Psoas muscle (tissue), 8 donors: Measurements from ENCODE around the gene PCSK5. TPM values are rescaled to one million over a fixed set of nuclear protein-coding genes. Genes with fewer than 3 reads are reported as not detected.

Experiments
- ATAC-seq, 4 donors: fragments of 200-7000 bp; cut with Tn5 transposase; one replicate each; pipeline ENCODE4 v1.9.1; 2020; ENCODE audit warnings: moderate library complexity in 3 of 4, mild to moderate bottlenecking in 2 of 4
- DNase-seq, 2 donors: peaks; one replicate each; pipeline ENCODE4 v3.0.0-alpha.2; 2020
- H3K27ac ChIP-seq: fragments of 200-600 bp; one replicate; pipeline ENCODE4 v1.8.0; 2022
- H3K27me3 ChIP-seq, 3 donors: fragments of 200-600 bp in 1 of 3; one replicate each; pipeline versions ENCODE4 v1.6.1 to v1.8.0; 2013 to 2022; ENCODE audit warnings: low read length in 2 of 3, mild to moderate bottlenecking in 2 of 3, moderate library complexity in 1 of 3; ENCODE audit not compliant: insufficient read depth in 3 of 3
- H3K36me3 ChIP-seq, 2 donors: fragments of 200-600 bp in 1 of 2; one replicate each; pipeline versions ENCODE4 v1.6.1 to v1.8.0; 2013 to 2022; ENCODE audit warnings: low read depth in 1 of 2, mild to moderate bottlenecking in 1 of 2, moderate library complexity in 1 of 2; ENCODE audit not compliant: insufficient read depth in 1 of 2
- H3K4me1 ChIP-seq: fragments of 200-600 bp; one replicate; pipeline ENCODE4 v1.8.0; 2022
- H3K4me3 ChIP-seq: fragments of 200-600 bp; one replicate; pipeline ENCODE4 v1.8.0; 2022; ENCODE audit warnings: mild to moderate bottlenecking
- H3K9me3 ChIP-seq: fragments of 200-600 bp; one replicate; pipeline ENCODE4 v1.8.0; 2022
- CTCF ChIP-seq: fragments of 200-600 bp; IDR thresholded peaks from one replicate; pipeline ENCODE4 v1.8.0; 2022; ENCODE audit warnings: antibody characterized with exemption
- WGBS, 3 donors: extraction: QIAGEN DNeasy Blood & Tissue Kit; methylation state at CpG; one replicate each; pipeline versions ENCODE4 v1.1.6 to v1.1.7; 2013; 5-methylcytosine and 5-hydroxymethylcytosine counted together
- intact Hi-C, 2 donors: fragments of 100-400 bp; cut with DNase I; formaldehyde crosslinking; loops; one replicate each; pipeline versions ENCODE4 v1.11.0 to v1.14.2; 2022
- polyA plus RNA-seq, 3 donors: library from polyadenylated mRNA; stranded (reverse); fragments of 200-250 nt; gene quantifications; one replicate each; pipeline ENCODE4 v1.2.3, GENCODE V29; 2013
- total RNA-seq, 4 donors: library from RNA; stranded (reverse); fragmentation: NEBNext Ultra II Directional in 2 of 4; extraction: Animal tissue kit (Norgen Biotek cat#: 25700) in 2 of 4; gene quantifications; one replicate each; pipeline versions ENCODE4 v1.2.1 to v1.2.4, GENCODE V29; 2021 to 2023
- donor health status: healthy with polysubstance abuse.
- donor health status: DM: no; HTN: no; CAD: no; lungs with moderate emphysema.
- donor health status: Bipolar disorder and iron deficiency.
- donor health status: healthy.
- donor health status: DM: yes; HTN: yes; CAD: no.
- donor health status: DM: no; HTN: no; CAD: no.
- donor health status: DM: no; HTN: no; CAD: no.
- donor health status: DM: yes; HTN: yes; CAD: no.

PCSK5 gene
- total and polyA plus RNA-seq, 7 donors = 0.75 to 4.4 (median 2.3) TPM

- Histone ChIP-seq H3K9me3 (no peaks in the 10 kb centered on the region), H3K36me3 (no peaks in the 10 kb centered on the region), H3K27me3 (no peaks in the 10 kb centered on the region), H3K4me1 (no peaks in the 10 kb centered on the region), H3K27ac (no peak overlapping the region), H3K4me3 (no peak overlapping the region)
- 89 to 92% (median 90%) methylated on average over 6 of the region's 6 CpGs for WGBS, 3 donors
- intact Hi-C loops = no loop called here
- ATAC-seq (no peak), DNase-seq (no peak)
- no peak for TF ChIP-seq CTCF
Observed at GRCh38 chr9:75990576-75991304, 100.3 kb downstream of the PCSK5 start.

- no peaks in the 10 kb centered on the region for H3K4me1 ChIP-seq
- WGBS, 3 donors = 47 to 60% (median 50%) methylated on average over 8 of the region's 8 CpGs
- H3K9me3 ChIP-seq = no peaks in the 10 kb centered on the region
- no peak overlapping the region for H3K27ac ChIP-seq
- DNase-seq (no peak), ATAC-seq (no peak)
- no peaks in the 10 kb centered on the region for H3K27me3 ChIP-seq
- intact Hi-C loops = no loop called here
- TF ChIP-seq CTCF = no peak
- no peaks in the 10 kb centered on the region for H3K36me3 ChIP-seq
- H3K4me3 ChIP-seq = no peak overlapping the region
Observed at GRCh38 chr9:75992482-75993206, 102.2 kb downstream of the PCSK5 start.

- Histone ChIP-seq H3K27me3 (no peaks in the 10 kb centered on the region), H3K4me1 (no peaks in the 10 kb centered on the region), H3K36me3 (no peaks in the 10 kb centered on the region), H3K27ac (no peak overlapping the region), H3K9me3 (no peaks in the 10 kb centered on the region), H3K4me3 (no peak overlapping the region)
- intact Hi-C loops = no loop called here
- TF ChIP-seq CTCF = no peak
- no peak for ATAC-seq
- DNase-seq = no peak
- 74 to 84% (median 79%) methylated on average over 3 of the region's 3 CpGs for WGBS, 3 donors
Observed at GRCh38 chr9:75993434-75993833, 103.0 kb downstream of the PCSK5 start.

GRCh38 chr9:75995066-75995465, 104.6 kb downstream of the PCSK5 start:
- ATAC-seq = no peak
- Histone ChIP-seq H3K4me1 (no peaks in the 10 kb centered on the region), H3K36me3 (no peaks in the 10 kb centered on the region), H3K9me3 (no peaks in the 10 kb centered on the region), H3K27me3 (no peaks in the 10 kb centered on the region), H3K27ac (no peak overlapping the region), H3K4me3 (no peak overlapping the region)
- no peak for TF ChIP-seq CTCF
- DNase-seq = no peak
- intact Hi-C loops = no loop called here
